ENCODE results near the gene CYP4F3. TPM values are rescaled to one million over a fixed set of nuclear protein-coding genes. Genes with fewer than 3 reads are reported as not detected.
"Not testable (repeated sequence)": the region's sequence is repeated elsewhere in the genome, so short reads cannot be mapped to it uniquely, and the experiment has no call there.

Gene CYP4F3
- 1.4 and 3.3 TPM in 2 replicates for total RNA-seq (2014; rRNA removed; shearing (Covaris generic))

GRCh38 chr19:15640294-15640903, at the start of gene CYP4F3:
CYP4F3 (plus strand) TSS chr19:15640897; CDS start chr19:15641416, 519 bp downstream.
- peak; percentile 91 for DNase-seq (ENCODE audit: low spot score)

- no peak for DNase-seq (ENCODE audit: low spot score)
These were observed 48.9 kb upstream of the CYP4F3 start for GRCh38 chr19:15591796-15592195.

GRCh38 chr19:15592506-15592905, 48.2 kb upstream of the CYP4F3 start:
- DNase-seq (ENCODE audit: low spot score): not testable (repeated sequence)

- DNase-seq (ENCODE audit: low spot score): peak; percentile 25
These were observed 46.9 kb upstream of the CYP4F3 start for GRCh38 chr19:15593766-15594165.

- DNase-seq (ENCODE audit: low spot score): peak; percentile 66
These were observed 45.6 kb upstream of the CYP4F3 start for GRCh38 chr19:15595069-15595468.

- DNase-seq (ENCODE audit: low spot score): not testable (repeated sequence)
These were observed 32.4 kb upstream of the CYP4F3 start for GRCh38 chr19:15607978-15608925.

GRCh38 chr19:15609261-15609660, 31.4 kb upstream of the CYP4F3 start:
- no peak for DNase-seq (ENCODE audit: low spot score)

- no peak for DNase-seq (ENCODE audit: low spot score)
These were observed 28.4 kb upstream of the CYP4F3 start for GRCh38 chr19:15612342-15612741.

GRCh38 chr19:15613338-15613737, 27.4 kb upstream of the CYP4F3 start:
- DNase-seq (ENCODE audit: low spot score): no peak

- DNase-seq (ENCODE audit: low spot score): peak; percentile 12
These were observed 26.0 kb upstream of the CYP4F3 start, which contains the start of gene CYP4F8 for GRCh38 chr19:15614507-15615379. CYP4F8 (plus strand) TSS chr19:15615218; CDS start chr19:15615617, 399 bp downstream.

- DNase-seq (ENCODE audit: low spot score): no peak
These were observed 25.2 kb upstream of the CYP4F3 start for GRCh38 chr19:15615526-15615925.

- DNase-seq (ENCODE audit: low spot score): no peak
These were observed 24.5 kb upstream of the CYP4F3 start for GRCh38 chr19:15616183-15616582.

GRCh38 chr19:15616627-15617270, 23.9 kb upstream of the CYP4F3 start:
- no peak for DNase-seq (ENCODE audit: low spot score)

GRCh38 chr19:15618321-15618720, 22.4 kb upstream of the CYP4F3 start:
- no peak for DNase-seq (ENCODE audit: low spot score)

- no peak for DNase-seq (ENCODE audit: low spot score)
These were observed 18.9 kb upstream of the CYP4F3 start for GRCh38 chr19:15621801-15622200.

- DNase-seq (ENCODE audit: low spot score): no peak
These were observed 17.7 kb upstream of the CYP4F3 start for GRCh38 chr19:15622991-15623390.

- DNase-seq (ENCODE audit: low spot score): no peak
These were observed 16.9 kb upstream of the CYP4F3 start for GRCh38 chr19:15623711-15624318.

- no peak for DNase-seq (ENCODE audit: low spot score)
These were observed 12.3 kb upstream of the CYP4F3 start for GRCh38 chr19:15628236-15629002.

- peak; percentile 57 for DNase-seq (ENCODE audit: low spot score)
These were observed 11.5 kb upstream of the CYP4F3 start for GRCh38 chr19:15629003-15629880.
